Karpas-422 (cell line): ENCODE data around the gene ERICH3. TPM values are rescaled to one million over a fixed set of nuclear protein-coding genes. Genes with fewer than 3 reads are reported as not detected.

ENCODE experiments used
- DNase-seq: peaks from one replicate; pipeline ENCODE4 v3.0.0-alpha.2; 2015
- H2AFZ ChIP-seq: fragments of 200-600 bp; sonication (generic); 2 replicates; pipeline ENCODE4 v1.6.1; 2014; ENCODE audit warnings: antibody characterized with exemption, low read length, mixed read lengths
- H3K27ac ChIP-seq: fragments of 200-600 bp; sonication (generic); 2 replicates; pipeline ENCODE4 v1.5.1; 2014; ENCODE audit warnings: mild to moderate bottlenecking, low read length, moderate library complexity
- H3K27me3 ChIP-seq: fragments of 200-600 bp; sonication (generic); 2 replicates; pipeline ENCODE4 v1.6.1; 2014; ENCODE audit warnings: low read length, mixed read lengths
- H3K36me3 ChIP-seq: fragments of 200-600 bp; sonication (generic); 2 replicates; pipeline ENCODE4 v1.6.1; 2014; ENCODE audit warnings: low read length, mixed read lengths; ENCODE audit not compliant: insufficient read depth
- H3K4me1 ChIP-seq: fragments of 200-600 bp; sonication (generic); 2 replicates; pipeline ENCODE4 v1.6.1; 2014; ENCODE audit warnings: mild to moderate bottlenecking, low read length, mixed read lengths
- H3K4me2 ChIP-seq: fragments of 200-600 bp; sonication (generic); 2 replicates; pipeline ENCODE4 v1.6.1; 2014; ENCODE audit warnings: low read length, low read depth, mild to moderate bottlenecking; ENCODE audit not compliant: poor library complexity, severe bottlenecking
- H3K4me3 ChIP-seq: fragments of 200-600 bp; sonication (generic); 2 replicates; pipeline ENCODE4 v1.5.1; 2014; ENCODE audit warnings: mild to moderate bottlenecking, antibody characterized with exemption, low read length, mixed read lengths
- H3K79me2 ChIP-seq: fragments of 200-600 bp; sonication (generic); 2 replicates; pipeline ENCODE4 v1.6.1; 2014; ENCODE audit warnings: mild to moderate bottlenecking, low read length, mixed read lengths
- H3K9ac ChIP-seq: fragments of 200-600 bp; sonication (generic); 2 replicates; pipeline ENCODE4 v1.6.0; 2014; ENCODE audit warnings: low read length
- H3K9me2 ChIP-seq: fragments of 200-600 bp; sonication (generic), shearing (Covaris generic); replicated peaks from 2 replicates; pipeline ENCODE4 v1.6.0; 2014; ENCODE audit warnings: mild to moderate bottlenecking, low read length, moderate library complexity; ENCODE audit not compliant: insufficient read depth
- H3K9me3 ChIP-seq: fragments of 300-700, 200-600 bp; sonication (generic); 2 replicates; pipeline ENCODE4 v1.6.1; 2014; ENCODE audit warnings: low read length, mixed read lengths
- H4K20me1 ChIP-seq: fragments of 200-600 bp; sonication (generic); 2 replicates; pipeline ENCODE4 v1.6.1; 2014; ENCODE audit warnings: mild to moderate bottlenecking, antibody characterized with exemption, low read length, low read depth; ENCODE audit not compliant: insufficient read depth
- total RNA-seq: library from RNA; depleted of rRNA; stranded (reverse); fragments of >200 nt; shearing (Covaris generic); gene quantifications from 2 replicates; pipeline ENCODE4 v1.2.3, GENCODE V29; 2014; ENCODE audit warnings: low replicate concordance

ERICH3 gene
- total RNA-seq, 1 experiment from 2014 or later: not detected

DNA sequence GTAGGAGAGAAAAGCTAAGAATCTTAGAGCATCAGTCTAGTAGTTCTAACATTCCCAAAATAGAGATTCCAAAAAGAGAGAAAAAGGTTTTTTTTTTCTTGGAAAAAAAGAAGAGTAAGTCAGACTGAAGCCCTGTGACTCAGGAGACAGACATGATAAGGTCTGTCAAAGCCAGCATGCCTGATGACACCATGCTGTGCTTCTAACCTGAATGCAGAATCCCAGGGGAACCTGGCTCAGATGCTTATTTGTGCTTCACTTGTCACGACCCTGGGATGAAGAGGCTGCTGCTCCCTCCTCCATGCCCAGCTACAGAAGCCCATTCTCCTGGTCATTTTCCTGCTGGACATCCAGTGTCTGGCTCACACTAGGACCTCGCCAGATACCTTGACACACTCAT is 44.3 kb downstream of the ERICH3 start:
- H3K27ac ChIP-seq: no peak overlapping the region
- H3K36me3 ChIP-seq: no peaks in the 10 kb centered on the region
- H3K9me3 ChIP-seq: no peaks in the 10 kb centered on the region
- no peak for DNase-seq
- no peaks in the 10 kb centered on the region for H3K27me3 ChIP-seq
- no peak overlapping the region for H3K9ac ChIP-seq
- H3K4me3 ChIP-seq: no peak overlapping the region
- no peak overlapping the region for H2AFZ ChIP-seq
- no peaks in the 10 kb centered on the region for H4K20me1 ChIP-seq
- H3K9me2 ChIP-seq: no peaks in the 10 kb centered on the region
- no peaks in the 10 kb centered on the region for H3K79me2 ChIP-seq
- H3K4me1 ChIP-seq: no peaks in the 10 kb centered on the region
- H3K4me2 ChIP-seq: no peak overlapping the region

DNA sequence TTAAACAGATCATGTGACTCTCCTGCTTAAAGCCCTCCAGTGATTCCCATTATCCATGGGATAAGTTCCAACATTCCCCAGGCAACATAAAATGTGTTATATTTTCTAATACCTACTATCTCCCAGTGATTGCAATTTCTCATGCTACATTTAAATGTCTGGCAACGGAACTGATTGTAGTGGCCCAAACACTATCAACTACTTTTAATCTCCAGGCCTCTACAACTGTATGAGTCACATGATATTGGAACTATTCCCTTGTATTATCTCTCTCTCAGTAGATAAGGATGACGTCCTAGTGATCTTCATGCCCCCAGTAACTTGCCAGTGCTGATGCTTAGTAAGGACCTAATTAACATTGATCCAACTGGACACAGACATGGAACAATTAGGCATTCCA is 49.9 kb downstream of the ERICH3 start:
- Histone ChIP-seq H4K20me1 (no peaks in the 10 kb centered on the region), H3K4me3 (no peak overlapping the region)
- no peak for DNase-seq

DNA sequence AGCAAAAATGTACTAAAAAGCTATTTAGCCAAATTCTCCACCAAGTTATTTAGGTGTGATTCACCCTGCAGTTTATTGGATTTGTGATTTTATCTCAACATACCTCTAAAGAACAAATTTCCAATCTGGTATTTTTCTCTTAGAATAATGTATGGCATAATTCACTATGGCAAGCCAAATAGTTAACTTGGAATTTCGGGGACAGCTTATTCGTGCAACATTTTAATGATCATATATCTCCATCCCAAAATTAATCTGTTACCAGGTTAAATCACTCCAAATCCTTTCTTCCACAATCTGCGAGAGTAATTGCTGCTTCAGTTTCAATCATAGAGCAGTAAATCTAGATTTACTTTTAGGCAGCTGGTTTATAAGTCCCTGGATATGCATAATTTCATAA is 53.4 kb downstream of the ERICH3 start:
- Histone ChIP-seq H3K9me3 (no peaks in the 10 kb centered on the region), H3K4me1 (no peaks in the 10 kb centered on the region), H2AFZ (no peak overlapping the region), H3K4me3 (no peak overlapping the region), H3K9ac (no peak overlapping the region), H3K36me3 (no peaks in the 10 kb centered on the region), H3K27me3 (no peaks in the 10 kb centered on the region), H3K9me2 (no peaks in the 10 kb centered on the region), H3K27ac (no peak overlapping the region), H3K79me2 (no peaks in the 10 kb centered on the region), H4K20me1 (no peaks in the 10 kb centered on the region), H3K4me2 (no peak overlapping the region)
- no peak for DNase-seq

More for the DNA sequence above, 49.9 kb downstream of the ERICH3 start:
- no peaks in the 10 kb centered on the region for H3K9me2 ChIP-seq
- no peaks in the 10 kb centered on the region for H3K79me2 ChIP-seq
- H3K9ac ChIP-seq: no peak overlapping the region
- no peak overlapping the region for H3K4me2 ChIP-seq
- H2AFZ ChIP-seq: no peak overlapping the region
- no peaks in the 10 kb centered on the region for H3K4me1 ChIP-seq
- H3K27ac ChIP-seq: no peak overlapping the region
- H3K9me3 ChIP-seq: no peaks in the 10 kb centered on the region
- no peaks in the 10 kb centered on the region for H3K27me3 ChIP-seq
- no peaks in the 10 kb centered on the region for H3K36me3 ChIP-seq

DNA sequence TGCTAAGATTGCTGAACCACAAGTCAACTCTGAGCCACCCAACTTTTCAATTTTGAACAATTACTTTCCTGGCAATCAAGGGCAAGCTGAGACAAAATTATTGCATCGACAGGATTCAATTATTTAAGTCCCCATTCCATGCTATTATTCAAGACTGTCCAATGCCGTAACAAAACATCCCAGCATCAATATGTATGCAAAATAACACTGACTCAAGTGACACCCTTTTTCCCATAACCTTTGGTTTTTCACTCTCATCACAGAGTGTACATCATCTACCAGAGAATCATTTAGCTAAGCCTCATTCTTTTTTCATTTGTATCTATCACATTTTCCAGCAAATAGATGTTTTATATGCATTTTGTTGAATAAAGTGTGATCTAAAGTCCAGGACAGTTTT is 54.6 kb downstream of the ERICH3 start:
- Histone ChIP-seq H3K27ac (no peak overlapping the region), H2AFZ (no peak overlapping the region), H3K36me3 (no peaks in the 10 kb centered on the region), H3K4me2 (no peak overlapping the region), H3K9me3 (no peaks in the 10 kb centered on the region), H3K27me3 (no peaks in the 10 kb centered on the region), H3K9ac (no peak overlapping the region), H3K4me1 (no peaks in the 10 kb centered on the region), H3K4me3 (no peak overlapping the region), H3K9me2 (no peaks in the 10 kb centered on the region), H4K20me1 (no peaks in the 10 kb centered on the region), H3K79me2 (no peaks in the 10 kb centered on the region)
- no peak for DNase-seq

DNA sequence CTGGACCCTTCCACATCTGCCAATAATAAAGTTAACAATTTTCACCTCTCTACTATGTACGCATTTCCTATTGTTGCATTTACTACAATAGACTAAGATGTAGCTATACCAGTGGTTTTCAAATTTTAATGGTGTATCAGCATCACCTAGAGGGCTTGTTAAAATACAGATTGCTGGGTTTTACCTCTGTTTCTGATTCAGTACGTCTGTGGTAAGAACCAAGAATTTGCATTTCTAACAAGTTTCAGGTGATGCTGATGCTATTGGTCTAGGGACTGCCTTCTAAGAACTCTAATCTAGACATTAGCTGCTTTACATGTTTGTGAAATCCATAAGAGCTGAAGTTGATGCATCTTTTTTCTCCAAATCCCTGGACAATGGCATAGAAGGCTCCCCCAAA is 59.7 kb downstream of the ERICH3 start:
- Histone ChIP-seq H3K9ac (no peak overlapping the region), H3K9me2 (no peaks in the 10 kb centered on the region), H3K79me2 (no peaks in the 10 kb centered on the region), H3K4me1 (peaks cover 4% of the 10 kb centered on the region), H3K27ac (no peak overlapping the region), H3K36me3 (no peaks in the 10 kb centered on the region), H3K27me3 (no peaks in the 10 kb centered on the region), H3K9me3 (no peaks in the 10 kb centered on the region), H4K20me1 (no peaks in the 10 kb centered on the region), H3K4me2 (no peak overlapping the region), H3K4me3 (no peak overlapping the region), H2AFZ (no peak overlapping the region)
- peak; percentile 56 for DNase-seq

DNA sequence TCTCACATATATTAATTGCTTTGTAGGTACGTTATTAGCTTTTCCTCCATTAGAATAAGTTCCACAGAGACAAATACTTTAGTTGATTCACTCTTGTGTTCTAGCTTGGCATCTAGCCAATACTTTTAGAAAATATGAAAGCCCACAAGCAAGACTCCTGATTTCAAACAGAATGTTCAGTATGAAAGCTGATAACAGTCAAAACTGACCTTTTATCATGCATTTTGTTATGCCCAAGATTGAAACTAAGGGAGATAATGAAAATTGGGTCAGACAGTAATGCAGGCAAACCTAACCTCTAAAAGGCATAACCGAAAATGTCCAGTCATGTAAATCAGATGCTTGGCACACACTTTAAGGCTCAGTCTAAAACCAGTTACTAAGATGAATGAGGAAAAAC is 61.7 kb downstream of the ERICH3 start:
- DNase-seq: no peak
- no peak overlapping the region for H3K9ac ChIP-seq
- H3K79me2 ChIP-seq: no peaks in the 10 kb centered on the region

DNA sequence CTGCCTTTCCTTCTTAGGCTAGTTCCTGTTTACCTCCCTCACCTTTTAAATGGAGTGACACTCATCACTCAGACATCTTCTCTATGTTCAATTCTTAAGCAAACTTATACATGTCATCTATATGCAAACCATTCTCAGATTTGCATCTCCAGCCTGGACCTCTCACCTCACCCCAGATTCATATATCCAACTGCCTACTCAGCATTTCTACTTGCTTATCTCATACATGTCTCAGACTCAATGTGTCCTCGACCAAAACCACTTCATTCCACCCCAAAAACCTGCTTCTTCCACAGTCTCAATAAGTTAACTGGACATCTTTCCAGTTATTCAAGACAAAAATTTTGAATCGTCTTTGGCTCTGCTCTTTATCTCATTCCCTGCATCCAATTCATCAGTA is 62.6 kb downstream of the ERICH3 start:
- Histone ChIP-seq H3K9me2 (no peaks in the 10 kb centered on the region), H3K4me3 (no peak overlapping the region), H3K27ac (no peak overlapping the region), H2AFZ (no peak overlapping the region), H3K79me2 (no peaks in the 10 kb centered on the region), H3K4me1 (peaks cover 4% of the 10 kb centered on the region), H4K20me1 (no peaks in the 10 kb centered on the region), H3K9me3 (no peaks in the 10 kb centered on the region), H3K9ac (no peak overlapping the region), H3K4me2 (no peak overlapping the region), H3K36me3 (no peaks in the 10 kb centered on the region), H3K27me3 (no peaks in the 10 kb centered on the region)
- no peak for DNase-seq

More for the DNA sequence above, 61.7 kb downstream of the ERICH3 start:
- Histone ChIP-seq H3K9me3 (no peaks in the 10 kb centered on the region), H3K27ac (no peak overlapping the region), H3K36me3 (no peaks in the 10 kb centered on the region), H4K20me1 (no peaks in the 10 kb centered on the region), H3K4me3 (no peak overlapping the region), H3K4me2 (no peak overlapping the region), H3K9me2 (no peaks in the 10 kb centered on the region), H2AFZ (no peak overlapping the region), H3K27me3 (no peaks in the 10 kb centered on the region), H3K4me1 (peaks cover 4% of the 10 kb centered on the region)

DNA sequence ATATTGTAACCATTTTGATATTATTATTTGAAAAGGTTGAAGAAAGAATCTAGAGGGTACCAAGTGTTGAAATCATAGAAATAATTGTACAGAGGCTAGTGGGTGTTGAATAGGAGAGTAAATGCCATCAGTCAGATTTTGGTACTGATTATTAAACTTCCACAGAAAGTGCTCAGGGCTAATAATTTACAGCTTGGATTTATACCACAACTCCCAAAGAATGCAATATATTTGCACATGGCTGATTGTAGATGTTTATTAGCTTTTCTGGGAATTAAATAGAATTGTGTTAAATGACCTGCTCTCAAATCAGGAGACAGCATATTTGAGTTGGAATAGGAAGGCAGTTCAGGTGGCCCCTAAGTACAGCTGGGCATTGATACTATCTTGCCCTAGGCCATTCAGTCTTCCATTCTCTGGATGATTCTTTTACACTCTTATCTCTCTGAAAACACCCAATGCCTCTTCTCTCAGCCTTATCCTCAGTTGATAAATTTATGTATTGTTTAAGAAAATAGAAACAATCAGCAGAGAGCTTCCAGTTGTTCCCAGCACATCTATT is 63.7 kb downstream of the ERICH3 start:
- DNase-seq: no peak

DNA sequence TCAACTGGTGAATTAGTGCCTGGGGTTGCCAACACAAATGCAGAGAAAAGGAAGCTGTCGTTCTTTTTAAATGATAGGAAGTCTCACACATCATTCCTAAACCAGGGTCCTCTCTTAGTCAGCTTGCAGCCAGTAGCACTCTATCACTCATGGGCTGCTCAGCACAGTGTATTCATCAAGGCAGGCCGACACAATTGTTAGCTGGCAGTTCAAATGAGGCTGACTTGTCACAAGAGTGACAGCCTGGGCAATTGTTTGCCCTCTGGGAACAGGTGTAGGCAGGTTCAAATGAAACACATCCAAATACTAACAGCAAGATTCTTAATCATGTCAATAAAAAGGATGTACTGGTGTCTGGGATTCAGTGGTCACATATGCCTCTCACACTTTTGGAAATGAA is 76.9 kb downstream of the ERICH3 start:
- no peak overlapping the region for H3K27ac ChIP-seq
- peaks cover 10% of the 10 kb centered on the region for H3K4me1 ChIP-seq
- no peaks in the 10 kb centered on the region for H3K9me2 ChIP-seq
- H3K9ac ChIP-seq: no peak overlapping the region
- DNase-seq: no peak
- no peak overlapping the region for H3K4me3 ChIP-seq
- H3K4me2 ChIP-seq: no peak overlapping the region
- H4K20me1 ChIP-seq: no peaks in the 10 kb centered on the region
- H3K27me3 ChIP-seq: no peaks in the 10 kb centered on the region; the same call in 1 of the 2 replicates
- no peaks in the 10 kb centered on the region for H3K9me3 ChIP-seq
- no peak overlapping the region for H2AFZ ChIP-seq
- H3K79me2 ChIP-seq: no peaks in the 10 kb centered on the region
- no peaks in the 10 kb centered on the region for H3K36me3 ChIP-seq

More for the DNA sequence above, 63.7 kb downstream of the ERICH3 start:
- Histone ChIP-seq H3K27ac (no peak overlapping the region), H3K9me2 (no peaks in the 10 kb centered on the region), H3K9ac (no peak overlapping the region), H3K4me1 (peaks cover 4% of the 10 kb centered on the region), H2AFZ (no peak overlapping the region), H3K79me2 (no peaks in the 10 kb centered on the region), H3K27me3 (no peaks in the 10 kb centered on the region), H3K36me3 (no peaks in the 10 kb centered on the region), H4K20me1 (no peaks in the 10 kb centered on the region), H3K9me3 (no peaks in the 10 kb centered on the region), H3K4me3 (no peak overlapping the region), H3K4me2 (no peak overlapping the region)
